Astrocyte (in vitro differentiated cells and primary cell): Measurements from ENCODE around the gene UBTD1. TPM values are rescaled to one million over a fixed set of nuclear protein-coding genes. Genes with fewer than 3 reads are reported as not detected.

Source experiments
- DNase-seq: peaks from one replicate; pipeline ENCODE4 v3.0.0-alpha.2; 2010; ENCODE audit warnings: low read depth
- FAIRE-seq: peaks from 2 replicates; lab custom pipeline; 2011; peaks lifted over from hg19 to GRCh38; lab: Jason Lieb, UNC
- H2AFZ ChIP-seq: 2 replicates; pipeline ENCODE4 v1.6.0; 2012; ENCODE audit warnings: low read depth, low read length, inconsistent platforms
- H3K27ac ChIP-seq: 2 replicates; pipeline ENCODE4 v1.5.1; 2011; ENCODE audit warnings: low read depth, low read length, inconsistent platforms
- H3K27me3 ChIP-seq: 2 replicates; pipeline ENCODE4 v1.6.0; 2011; ENCODE audit warnings: low read length, inconsistent platforms; ENCODE audit not compliant: insufficient read depth
- H3K36me3 ChIP-seq: 2 replicates; pipeline ENCODE4 v1.5.1; 2011; ENCODE audit warnings: low read length, inconsistent platforms; ENCODE audit not compliant: insufficient read depth
- H3K4me1 ChIP-seq: 2 replicates; pipeline ENCODE4 v1.5.1; 2011; ENCODE audit warnings: low read length, inconsistent platforms; ENCODE audit not compliant: insufficient read depth
- H3K4me2 ChIP-seq: 2 replicates; pipeline ENCODE4 v1.6.0; 2012; ENCODE audit warnings: low read length, inconsistent platforms
- H3K4me3 ChIP-seq: 2 replicates; pipeline ENCODE4 v1.5.1; 2011; ENCODE audit warnings: low read depth, mild to moderate bottlenecking, low read length, inconsistent platforms; ENCODE audit not compliant: insufficient read depth
- H3K79me2 ChIP-seq: 2 replicates; pipeline ENCODE4 v1.6.0; 2012; ENCODE audit warnings: mild to moderate bottlenecking, low read length, inconsistent platforms; ENCODE audit not compliant: insufficient read depth
- H3K9ac ChIP-seq: 2 replicates; pipeline ENCODE4 v1.6.0; 2012; ENCODE audit warnings: mild to moderate bottlenecking, low read length, inconsistent platforms
- H3K9me3 ChIP-seq: 2 replicates; pipeline ENCODE4 v1.5.1; 2012; ENCODE audit warnings: low read depth, mild to moderate bottlenecking, low read length, inconsistent platforms; ENCODE audit not compliant: insufficient read depth
- H4K20me1 ChIP-seq: 2 replicates; pipeline ENCODE4 v1.6.0; 2012; ENCODE audit warnings: low read length, inconsistent platforms; ENCODE audit not compliant: insufficient read depth
- H3K27ac Mint-ChIP-seq: one replicate; pipeline ENCODE4 v1.8.0; 2021; ENCODE audit warnings: mild to moderate bottlenecking, mixed read lengths; ENCODE audit not compliant: unreplicated experiment
- H3K27me3 Mint-ChIP-seq: one replicate; pipeline ENCODE4 v1.8.0; 2021; ENCODE audit warnings: low read depth, mixed read lengths; ENCODE audit not compliant: unreplicated experiment
- H3K36me3 Mint-ChIP-seq: one replicate; pipeline ENCODE4 v1.8.0; 2021; ENCODE audit warnings: low read depth, mixed read lengths; ENCODE audit not compliant: unreplicated experiment
- H3K4me1 Mint-ChIP-seq: one replicate; pipeline ENCODE4 v1.8.0; 2021; ENCODE audit warnings: low read depth, mixed read lengths; ENCODE audit not compliant: unreplicated experiment
- H3K4me3 Mint-ChIP-seq: one replicate; pipeline ENCODE4 v1.8.0; 2021; ENCODE audit warnings: mild to moderate bottlenecking, moderate library complexity, mixed read lengths; ENCODE audit not compliant: unreplicated experiment
- H3K9me3 Mint-ChIP-seq: one replicate; pipeline ENCODE4 v1.8.0; 2021; ENCODE audit warnings: mild to moderate bottlenecking, mixed read lengths; ENCODE audit not compliant: unreplicated experiment
- CTCF ChIP-seq: IDR thresholded peaks from 2 replicates; pipeline ENCODE4 v1.5.1; 2011; ENCODE audit warnings: low read depth, mild to moderate bottlenecking, inconsistent platforms, low read length, moderate library complexity; ENCODE audit not compliant: insufficient read depth
- EZH2 ChIP-seq: IDR thresholded peaks from 2 replicates; pipeline ENCODE4 v1.6.1; 2012; ENCODE audit warnings: mild to moderate bottlenecking, low read length, inconsistent platforms; ENCODE audit not compliant: insufficient read depth
- total RNA-seq: library from RNA; stranded (reverse); gene quantifications from 2 replicates; pipeline ENCODE4 v1.2.1, GENCODE V29; 2021

UBTD1 gene
- total RNA-seq, 1 donor from 2014 or later: 73.1 TPM

GRCh38 chr10:97534746-97535367 lies 36.1 kb downstream of the UBTD1 start:
- H3K9ac ChIP-seq: no peak overlapping the region
- peak overlapping the region; percentile 81 for H3K27ac Mint-ChIP-seq
- no peak overlapping the region for H3K4me2 ChIP-seq
- no peaks in the 10 kb centered on the region for H3K9me3 ChIP-seq
- H3K27ac ChIP-seq: no peak overlapping the region
- peaks cover 7% of the 10 kb centered on the region for H4K20me1 ChIP-seq
- peaks cover 3% of the 10 kb centered on the region for H3K9me3 Mint-ChIP-seq
- H3K4me1 ChIP-seq: peaks cover 36% of the 10 kb centered on the region
- TF ChIP-seq EZH2 (no peak), CTCF (peak; percentile 26)
- FAIRE-seq: no peak
- H2AFZ ChIP-seq: no peak overlapping the region
- no peak overlapping the region for H3K4me3 Mint-ChIP-seq
- H3K27me3 Mint-ChIP-seq: no peaks in the 10 kb centered on the region
- peaks cover 47% of the 10 kb centered on the region for H3K4me1 Mint-ChIP-seq
- peaks cover 2% of the 10 kb centered on the region for H3K36me3 Mint-ChIP-seq
- H3K27me3 ChIP-seq: no peaks in the 10 kb centered on the region
- no peaks in the 10 kb centered on the region for H3K36me3 ChIP-seq
- no peak for DNase-seq
- no peak overlapping the region for H3K4me3 ChIP-seq
- peaks cover 40% of the 10 kb centered on the region for H3K79me2 ChIP-seq

DNA sequence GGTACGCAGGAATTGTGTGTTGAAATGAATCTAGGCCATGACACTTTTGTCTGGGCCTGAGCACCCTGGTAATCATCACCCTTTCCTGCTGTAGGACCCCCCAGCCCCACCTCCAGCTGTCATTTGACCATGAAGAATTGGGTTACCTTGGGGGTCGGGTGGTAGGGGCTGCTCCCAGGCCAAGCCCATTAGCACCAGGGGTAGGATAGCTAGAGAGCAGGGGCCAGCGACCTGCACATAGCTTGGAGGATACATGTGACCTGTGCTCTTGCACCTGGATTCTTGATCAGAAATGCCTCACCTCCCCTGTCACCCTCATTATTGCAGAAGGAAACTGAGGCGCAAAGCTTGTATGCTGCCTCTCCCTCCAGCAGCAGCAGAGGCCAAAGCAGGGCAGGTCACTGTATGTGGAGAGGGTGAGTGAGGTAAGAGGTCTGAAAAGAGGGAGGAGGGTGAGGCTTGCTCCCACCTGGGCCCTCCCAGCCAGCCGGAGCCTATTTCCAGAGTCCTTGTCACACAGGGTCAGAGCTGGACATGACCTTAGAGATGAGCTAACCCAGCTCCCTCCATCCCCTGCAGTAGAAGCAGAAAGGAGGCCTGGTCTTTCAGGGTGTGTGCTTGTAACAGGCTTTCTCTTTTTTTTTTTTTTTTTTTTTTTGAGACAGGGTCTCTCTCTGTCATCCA lies 38.6 kb downstream of the UBTD1 start:
- H3K4me2 ChIP-seq: no peak overlapping the region
- no peak for DNase-seq
- H2AFZ ChIP-seq: no peak overlapping the region
- Mint-ChIP-seq H3K27ac (peak overlapping the region; percentile 73), H3K4me3 (no peak overlapping the region), H3K27me3 (no peaks in the 10 kb centered on the region), H3K9me3 (peaks cover 1% of the 10 kb centered on the region), H3K36me3 (no peaks in the 10 kb centered on the region), H3K4me1 (peaks cover 63% of the 10 kb centered on the region)
- no peak for FAIRE-seq
- peaks cover 41% of the 10 kb centered on the region for H3K79me2 ChIP-seq
- H4K20me1 ChIP-seq: peaks cover 7% of the 10 kb centered on the region
- no peaks in the 10 kb centered on the region for H3K27me3 ChIP-seq
- TF ChIP-seq EZH2 (no peak), CTCF (no peak)
- no peak overlapping the region for H3K9ac ChIP-seq
- H3K27ac ChIP-seq: peak overlapping the region; percentile 71
- no peaks in the 10 kb centered on the region for H3K36me3 ChIP-seq
- no peak overlapping the region for H3K4me3 ChIP-seq
- H3K9me3 ChIP-seq: no peaks in the 10 kb centered on the region
- peaks cover 52% of the 10 kb centered on the region for H3K4me1 ChIP-seq

GRCh38 chr10:97538411-97538810 lies 39.7 kb downstream of the UBTD1 start:
- Mint-ChIP-seq H3K36me3 (no peaks in the 10 kb centered on the region), H3K27me3 (no peaks in the 10 kb centered on the region), H3K4me1 (peaks cover 64% of the 10 kb centered on the region), H3K9me3 (peaks cover 1% of the 10 kb centered on the region), H3K4me3 (peak overlapping the region; percentile 43), H3K27ac (peak overlapping the region; percentile 98)
- peak; percentile 67 for DNase-seq
- Histone ChIP-seq H2AFZ (no peak overlapping the region), H4K20me1 (no peaks in the 10 kb centered on the region), H3K27me3 (no peaks in the 10 kb centered on the region), H3K4me1 (peaks cover 57% of the 10 kb centered on the region), H3K4me2 (peak overlapping the region; percentile 14), H3K4me3 (no peak overlapping the region), H3K27ac (peak overlapping the region; percentile 99), H3K79me2 (peaks cover 41% of the 10 kb centered on the region), H3K36me3 (no peaks in the 10 kb centered on the region), H3K9ac (peak overlapping the region; percentile 65), H3K9me3 (no peaks in the 10 kb centered on the region)
- TF ChIP-seq CTCF (no peak), EZH2 (no peak)
- FAIRE-seq: peak; percentile 65
